ENCODE data around the gene STAC.

Gene STAC

DNA sequence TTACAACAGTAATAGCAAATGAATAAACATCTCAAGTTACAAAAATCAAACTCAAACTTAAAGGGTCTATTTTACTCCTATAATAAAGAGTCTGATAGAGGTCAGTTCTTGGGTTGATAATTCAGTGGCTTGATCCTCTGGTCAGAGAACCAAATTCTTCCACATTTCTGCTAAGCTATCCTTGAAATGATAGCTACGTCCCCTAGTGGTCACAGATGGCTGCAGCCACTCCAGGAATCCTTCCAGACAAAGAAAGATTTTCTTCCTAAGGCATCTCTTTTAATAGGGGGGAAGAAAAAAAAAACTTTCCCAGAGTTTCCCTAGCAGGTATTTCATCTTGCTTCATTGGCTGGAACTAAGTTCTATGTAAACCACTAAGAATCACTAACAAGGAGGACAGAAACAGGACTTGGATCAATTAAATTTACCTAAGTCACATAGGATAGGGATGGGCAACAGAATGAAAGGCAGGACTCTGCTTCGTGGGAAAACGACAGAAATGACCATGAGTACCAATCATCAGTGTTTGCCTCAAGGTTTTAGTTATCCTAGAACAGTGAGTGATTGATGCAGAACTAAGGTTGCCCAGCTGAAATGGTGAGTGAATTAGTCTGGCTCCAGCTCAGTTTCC lies 160.7 kb downstream of the STAC start:
- no peak for DNase-seq (ENCODE audit: extremely low read depth, low read depth)
- TF ChIP-seq, protein P1, sequence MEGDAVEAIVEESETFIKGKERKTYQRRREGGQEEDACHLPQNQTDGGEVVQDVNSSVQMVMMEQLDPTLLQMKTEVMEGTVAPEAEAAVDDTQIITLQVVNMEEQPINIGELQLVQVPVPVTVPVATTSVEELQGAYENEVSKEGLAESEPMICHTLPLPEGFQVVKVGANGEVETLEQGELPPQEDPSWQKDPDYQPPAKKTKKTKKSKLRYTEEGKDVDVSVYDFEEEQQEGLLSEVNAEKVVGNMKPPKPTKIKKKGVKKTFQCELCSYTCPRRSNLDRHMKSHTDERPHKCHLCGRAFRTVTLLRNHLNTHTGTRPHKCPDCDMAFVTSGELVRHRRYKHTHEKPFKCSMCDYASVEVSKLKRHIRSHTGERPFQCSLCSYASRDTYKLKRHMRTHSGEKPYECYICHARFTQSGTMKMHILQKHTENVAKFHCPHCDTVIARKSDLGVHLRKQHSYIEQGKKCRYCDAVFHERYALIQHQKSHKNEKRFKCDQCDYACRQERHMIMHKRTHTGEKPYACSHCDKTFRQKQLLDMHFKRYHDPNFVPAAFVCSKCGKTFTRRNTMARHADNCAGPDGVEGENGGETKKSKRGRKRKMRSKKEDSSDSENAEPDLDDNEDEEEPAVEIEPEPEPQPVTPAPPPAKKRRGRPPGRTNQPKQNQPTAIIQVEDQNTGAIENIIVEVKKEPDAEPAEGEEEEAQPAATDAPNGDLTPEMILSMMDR (IDR thresholded peaks at IDR 0.05; ENCODE audit: low read depth, low read length), result peak; percentile 89

DNA sequence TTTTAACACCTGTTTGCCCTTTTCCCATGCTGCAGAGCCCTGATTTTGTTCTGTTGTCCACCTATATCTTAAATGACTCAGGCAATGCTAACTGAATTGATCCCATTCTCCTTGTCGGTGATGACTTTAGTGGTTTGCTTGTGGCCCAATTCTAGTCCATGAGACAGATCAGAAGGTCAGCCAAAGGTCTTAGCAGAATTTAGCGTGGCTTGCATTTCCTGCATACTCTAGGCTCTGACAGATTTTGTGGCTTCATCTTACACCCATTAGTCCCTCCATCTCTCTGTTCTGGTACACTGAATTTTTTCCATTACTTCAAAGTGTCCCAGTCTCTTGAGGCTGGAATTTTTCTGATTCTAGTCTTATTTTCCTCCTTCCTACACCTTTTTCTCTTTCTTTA lies 161.9 kb downstream of the STAC start:
- TF ChIP-seq, protein P1 (IDR thresholded peaks at IDR 0.05; ENCODE audit: low read depth, low read length), result no peak
- DNase-seq (ENCODE audit: extremely low read depth, low read depth), result peak; percentile 44

DNA sequence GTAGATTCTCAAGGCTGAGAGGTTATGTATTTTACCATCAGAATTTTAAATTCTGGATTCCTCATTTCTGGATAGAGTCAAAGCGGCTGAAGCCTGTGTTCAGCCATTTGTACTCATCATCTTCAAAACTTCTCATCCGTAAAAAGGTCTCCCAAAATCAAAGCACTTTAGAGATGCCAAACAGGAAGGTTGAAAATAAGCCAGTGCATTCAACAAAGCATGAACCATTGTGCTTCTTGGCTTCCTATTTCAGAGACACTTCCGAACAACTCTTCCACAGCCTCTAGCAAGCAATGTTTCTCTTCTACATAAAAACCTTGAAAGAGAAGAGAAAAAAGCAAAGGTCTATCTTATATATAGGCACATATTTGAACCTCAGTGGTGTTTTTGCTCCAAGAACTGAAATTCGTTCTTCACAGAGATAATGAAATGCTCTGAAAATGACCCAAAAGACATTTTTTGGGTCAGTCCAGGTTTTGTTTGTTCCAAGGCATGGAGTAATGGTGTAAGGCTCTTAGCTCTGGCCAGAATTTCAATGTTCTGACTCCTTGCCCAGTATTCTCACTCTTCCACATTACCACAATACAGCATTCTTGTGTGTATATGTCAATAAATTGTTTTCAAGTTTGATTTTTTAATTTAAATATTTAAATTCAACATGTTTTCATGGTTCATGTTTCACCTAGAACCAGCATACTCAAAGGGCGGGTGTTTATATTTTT lies 163.1 kb downstream of the STAC start:
- no peak for DNase-seq (ENCODE audit: extremely low read depth, low read depth)
- TF ChIP-seq, protein P1 (IDR thresholded peaks at IDR 0.05; ENCODE audit: low read depth, low read length), result no peak

DNA sequence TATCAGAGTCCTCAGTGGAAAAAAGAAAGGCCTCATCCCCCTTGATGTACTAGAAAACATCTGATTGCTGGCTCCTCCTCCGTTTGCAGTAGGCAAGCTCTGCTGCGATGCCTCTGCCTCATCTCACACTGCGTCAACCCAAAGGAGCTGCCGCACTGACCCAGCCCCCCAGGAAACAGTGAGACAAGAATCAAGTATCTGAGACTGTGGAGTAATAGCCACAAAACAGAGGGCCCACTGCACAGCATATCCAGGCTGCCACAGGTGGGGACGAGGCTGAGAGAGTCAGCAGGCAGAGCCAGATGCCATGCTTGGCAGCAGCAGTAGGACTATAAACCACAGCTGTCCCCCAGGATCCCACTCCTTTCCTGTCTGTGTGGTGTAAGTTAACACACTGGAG lies 165.9 kb downstream of the STAC start:
- TF ChIP-seq, protein P1 (IDR thresholded peaks at IDR 0.05; ENCODE audit: low read depth, low read length), result no peak
- no peak for DNase-seq (ENCODE audit: extremely low read depth, low read depth)

DNA sequence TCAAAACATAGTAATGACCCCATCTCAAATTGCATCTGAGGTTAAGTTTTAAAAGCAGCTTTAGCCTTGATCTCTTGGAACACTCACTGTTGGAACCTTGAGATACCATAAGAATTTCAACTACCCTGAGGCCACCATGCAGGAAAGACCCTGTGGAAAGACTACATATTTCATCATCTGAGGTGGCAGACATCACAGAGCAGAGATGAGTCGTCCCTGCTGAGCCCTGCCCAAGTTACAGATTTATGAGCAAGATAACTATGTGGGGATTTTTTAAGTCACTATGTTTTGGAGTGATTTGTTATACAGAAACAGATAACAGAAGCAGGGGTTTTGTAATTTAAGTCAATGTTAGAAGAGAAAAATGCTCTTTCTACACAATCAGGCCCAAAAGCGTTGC lies 168.4 kb downstream of the STAC start:
- TF ChIP-seq, protein P1 (IDR thresholded peaks at IDR 0.05; ENCODE audit: low read depth, low read length), result no peak
- no peak for DNase-seq (ENCODE audit: extremely low read depth, low read depth)

DNA sequence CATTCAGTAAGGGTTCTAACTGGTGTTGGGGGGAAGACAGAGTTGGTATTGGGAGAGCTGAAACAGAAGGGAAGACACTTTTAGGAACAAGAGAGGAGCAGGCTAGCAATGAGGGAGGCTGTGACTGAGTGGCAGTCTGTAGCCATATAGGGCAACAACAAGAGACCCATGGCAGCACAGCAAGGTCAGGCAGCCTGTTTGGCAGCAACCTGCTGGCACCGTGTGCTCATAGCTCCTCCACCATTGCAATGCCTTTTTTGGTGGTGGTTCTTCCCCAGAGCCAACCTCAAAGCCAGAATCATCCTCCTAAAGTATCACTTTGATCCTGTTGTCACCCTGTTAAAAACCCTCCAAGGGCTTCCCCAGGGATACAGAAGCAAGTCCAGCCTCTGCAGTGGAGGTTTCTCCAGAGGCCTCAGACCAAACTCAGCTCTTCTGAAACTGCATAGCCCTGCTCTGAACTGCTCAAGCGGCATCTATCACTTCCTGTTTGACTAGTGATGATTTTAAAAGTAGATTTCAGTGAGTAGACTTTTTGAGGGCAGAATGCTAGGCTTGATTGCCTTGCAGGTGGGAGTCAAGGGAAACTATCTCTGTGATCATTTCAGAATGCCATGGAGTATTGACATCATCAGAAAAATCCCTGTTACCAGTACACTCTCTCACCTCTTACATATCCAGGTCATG lies 176.9 kb downstream of the STAC start:
- TF ChIP-seq, protein P1 (IDR thresholded peaks at IDR 0.05; ENCODE audit: low read depth, low read length), result no peak
- DNase-seq (ENCODE audit: extremely low read depth, low read depth), result no peak
